Uterus (tissue), 4 donors: ENCODE results near the gene USP32. TPM values are rescaled to one million over a fixed set of nuclear protein-coding genes. Genes with fewer than 3 reads are reported as not detected.
"Not testable (repeated sequence)": the region's sequence is repeated elsewhere in the genome, so short reads cannot be mapped to it uniquely, and the experiment has no call there.

Experiments used
- DNase-seq, 2 donors: peaks; one replicate each; pipeline ENCODE4 v3.0.0-alpha.2; 2019 to 2020
- H3K27ac ChIP-seq, 2 donors: fragments of 200-600 bp; sonication (generic); 1 replicate in 1 of 2; 2 replicates in 1 of 2; pipeline ENCODE4 v1.5.1; 2016 to 2018
- H3K27me3 ChIP-seq, 2 donors: fragments of 200-600 bp; sonication (generic); one replicate each; pipeline ENCODE4 v1.5.1; 2018 to 2019; ENCODE audit warnings: control low read depth in 1 of 2
- H3K36me3 ChIP-seq, 2 donors: fragments of 200-600 bp; sonication (generic); one replicate each; pipeline ENCODE4 v1.5.1; 2019; ENCODE audit warnings: control low read depth in 1 of 2
- H3K4me1 ChIP-seq, 2 donors: fragments of 200-600 bp; sonication (generic); one replicate each; pipeline ENCODE4 v1.5.1; 2018 to 2019; ENCODE audit warnings: control low read depth in 1 of 2
- H3K4me3 ChIP-seq, 2 donors: fragments of 200-600 bp; sonication (generic); 1 replicate in 1 of 2; 2 replicates in 1 of 2; pipeline ENCODE4 v1.5.1; 2018 to 2019; ENCODE audit warnings: mild to moderate bottlenecking in 1 of 2
- H3K9me3 ChIP-seq, 2 donors: fragments of 200-600 bp; sonication (generic); one replicate each; pipeline ENCODE4 v1.5.1; 2019; ENCODE audit warnings: control low read depth in 1 of 2
- CTCF ChIP-seq, 4 experiments: fragments of 200-600 bp in 2 of 4; fragments of 450-650 bp in 2 of 4; sonication (generic) in 2 of 4; IDR thresholded peaks; one replicate each; pipeline ENCODE4 v1.5.1; 2016 to 2019; ENCODE audit warnings: antibody characterized with exemption in 4 of 4, mild to moderate bottlenecking in 2 of 4, moderate library complexity in 1 of 4
- POLR2A ChIP-seq, 2 donors: fragments of 450-650 bp; IDR thresholded peaks; one replicate each; pipeline ENCODE4 v1.6.1; 2016; ENCODE audit warnings: antibody characterized with exemption in 2 of 2, mild to moderate bottlenecking in 1 of 2, moderate library complexity in 1 of 2
- intact Hi-C: fragments of 100-400 bp; cut with DNase I; formaldehyde crosslinking; loops from one replicate; pipeline ENCODE4 v1.15.1; 2023; ENCODE audit warnings: low total_unique reads
- total RNA-seq, 4 donors: library from RNA; depleted of rRNA in 3 of 4; stranded (reverse); fragments of >200 nt in 3 of 4; gene quantifications; one replicate each; pipeline versions ENCODE4 v1.1.0 to v1.2.4, GENCODE V29; 2014 to 2023
- donor health status: DM: yes; HTN: yes; CAD: no.

Gene USP32
- total RNA-seq, 4 donors from 2014 or later = 28.4 to 54.1 (median 43.1) TPM

- Histone ChIP-seq H3K36me3 (no peaks in the 10 kb centered on the region), H3K27ac (no peak overlapping the region), H3K4me3 (no peak overlapping the region), H3K4me1 (no peaks in the 10 kb centered on the region), H3K9me3 (no peaks in the 10 kb centered on the region), H3K27me3 (no peaks in the 10 kb centered on the region)
- intact Hi-C loops = no loop called here
- no peak for DNase-seq
- TF ChIP-seq POLR2A (IDR thresholded peaks at IDR 0.05) (no peak), CTCF (IDR thresholded peaks at IDR 0.05) (no peak)
Measured at GRCh38 chr17:60240290-60240689, 151.6 kb downstream of the USP32 start.

GRCh38 chr17:60231691-60232090 lies 160.2 kb downstream of the USP32 start:
- intact Hi-C loops = no loop called here
- DNase-seq = no peak
- no peaks in the 10 kb centered on the region for H3K4me1 ChIP-seq
- TF ChIP-seq CTCF (IDR thresholded peaks at IDR 0.05) (no peak), POLR2A (IDR thresholded peaks at IDR 0.05) (no peak)
- no peaks in the 10 kb centered on the region for H3K27me3 ChIP-seq
- no peak overlapping the region for H3K27ac ChIP-seq
- no peaks in the 10 kb centered on the region for H3K9me3 ChIP-seq
- no peaks in the 10 kb centered on the region for H3K36me3 ChIP-seq
- no peak overlapping the region for H3K4me3 ChIP-seq

GRCh38 chr17:60231234-60231633 lies 160.7 kb downstream of the USP32 start:
- H3K27me3 ChIP-seq = no peaks in the 10 kb centered on the region
- no peaks in the 10 kb centered on the region for H3K36me3 ChIP-seq
- intact Hi-C loops = no loop called here
- H3K4me3 ChIP-seq = no peak overlapping the region
- H3K27ac ChIP-seq = no peak overlapping the region
- H3K9me3 ChIP-seq = no peaks in the 10 kb centered on the region
- no peak for DNase-seq
- H3K4me1 ChIP-seq = no peaks in the 10 kb centered on the region
- peak in 1 of 4 experiments; percentile 14 for TF ChIP-seq CTCF (IDR thresholded peaks at IDR 0.05)
- TF ChIP-seq POLR2A (IDR thresholded peaks at IDR 0.05) = no peak

- DNase-seq = no peak
- intact Hi-C loops = no loop called here
- Histone ChIP-seq H3K36me3 (no peaks in the 10 kb centered on the region), H3K9me3 (no peaks in the 10 kb centered on the region), H3K4me1 (no peaks in the 10 kb centered on the region), H3K27me3 (no peaks in the 10 kb centered on the region), H3K27ac (no peak overlapping the region), H3K4me3 (no peak overlapping the region)
- TF ChIP-seq POLR2A (IDR thresholded peaks at IDR 0.05) (no peak), CTCF (IDR thresholded peaks at IDR 0.05) (no peak)
Measured at GRCh38 chr17:60230358-60230757, 161.6 kb downstream of the USP32 start.

GRCh38 chr17:60229188-60229802 lies 162.6 kb downstream of the USP32 start:
- intact Hi-C loops = no loop called here
- TF ChIP-seq CTCF (IDR thresholded peaks at IDR 0.05) = no peak
- no peak for TF ChIP-seq POLR2A (IDR thresholded peaks at IDR 0.05)

GRCh38 chr17:60227276-60227675 lies 164.7 kb downstream of the USP32 start:
- DNase-seq, intact Hi-C loops: not testable (repeated sequence)

More at GRCh38 chr17:60229188-60229802, 162.6 kb downstream of the USP32 start:
- H3K9me3 ChIP-seq = no peaks in the 10 kb centered on the region
- H3K27me3 ChIP-seq = no peaks in the 10 kb centered on the region
- no peaks in the 10 kb centered on the region for H3K4me1 ChIP-seq
- H3K27ac ChIP-seq = no peak overlapping the region
- no peak for DNase-seq
- H3K36me3 ChIP-seq = no peaks in the 10 kb centered on the region
- no peak overlapping the region for H3K4me3 ChIP-seq

More at GRCh38 chr17:60227276-60227675, 164.7 kb downstream of the USP32 start:
- H3K4me1 ChIP-seq, H3K36me3 ChIP-seq, H3K9me3 ChIP-seq, H3K27ac ChIP-seq, H3K27me3 ChIP-seq, H3K4me3 ChIP-seq: not testable (repeated sequence)
